Measurements from ENCODE around the gene ATP5PB. TPM values are rescaled to one million over a fixed set of nuclear protein-coding genes. Genes with fewer than 3 reads are reported as not detected.
A peak's percentile ranks its signal among the peaks of the same experiment; 100 is the strongest.

ATP5PB gene
- total RNA-seq, 1 donor from 2014 or later = 214 TPM

DNA sequence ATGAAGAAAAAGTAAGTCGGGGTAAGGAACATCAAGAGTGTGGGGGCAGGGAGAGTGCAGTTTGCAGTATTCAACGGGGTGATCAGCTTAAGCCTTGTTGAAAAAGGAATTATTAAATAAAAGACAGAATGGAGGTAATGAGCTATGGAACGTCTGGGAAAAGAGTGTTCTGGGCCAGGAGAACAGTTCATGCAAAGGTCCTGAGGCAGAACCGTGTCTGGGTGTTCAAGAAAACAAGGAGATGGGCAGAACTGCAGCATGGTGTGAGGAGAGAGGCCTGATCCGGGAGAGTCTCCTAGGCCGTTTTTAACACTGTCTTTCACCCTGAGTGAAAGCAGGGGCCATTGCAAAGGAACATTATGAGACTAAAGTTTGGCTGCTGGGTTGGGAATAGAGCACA lies 42.0 kb upstream of the ATP5PB start:
- DNase-seq (ENCODE audit: low spot score, unreplicated experiment) = no peak
- TF ChIP-seq, protein P1, sequence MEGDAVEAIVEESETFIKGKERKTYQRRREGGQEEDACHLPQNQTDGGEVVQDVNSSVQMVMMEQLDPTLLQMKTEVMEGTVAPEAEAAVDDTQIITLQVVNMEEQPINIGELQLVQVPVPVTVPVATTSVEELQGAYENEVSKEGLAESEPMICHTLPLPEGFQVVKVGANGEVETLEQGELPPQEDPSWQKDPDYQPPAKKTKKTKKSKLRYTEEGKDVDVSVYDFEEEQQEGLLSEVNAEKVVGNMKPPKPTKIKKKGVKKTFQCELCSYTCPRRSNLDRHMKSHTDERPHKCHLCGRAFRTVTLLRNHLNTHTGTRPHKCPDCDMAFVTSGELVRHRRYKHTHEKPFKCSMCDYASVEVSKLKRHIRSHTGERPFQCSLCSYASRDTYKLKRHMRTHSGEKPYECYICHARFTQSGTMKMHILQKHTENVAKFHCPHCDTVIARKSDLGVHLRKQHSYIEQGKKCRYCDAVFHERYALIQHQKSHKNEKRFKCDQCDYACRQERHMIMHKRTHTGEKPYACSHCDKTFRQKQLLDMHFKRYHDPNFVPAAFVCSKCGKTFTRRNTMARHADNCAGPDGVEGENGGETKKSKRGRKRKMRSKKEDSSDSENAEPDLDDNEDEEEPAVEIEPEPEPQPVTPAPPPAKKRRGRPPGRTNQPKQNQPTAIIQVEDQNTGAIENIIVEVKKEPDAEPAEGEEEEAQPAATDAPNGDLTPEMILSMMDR (IDR thresholded peaks at IDR 0.05; ENCODE audit: unreplicated experiment) = no peak
- no peak overlapping the region for H3K27ac Mint-ChIP-seq
- H3K36me3 Mint-ChIP-seq (ENCODE audit: insufficient read depth) = no peaks in the 10 kb centered on the region
- H3K27me3 Mint-ChIP-seq = no peaks in the 10 kb centered on the region
- no peak overlapping the region for H3K4me3 Mint-ChIP-seq (ENCODE audit: low read depth)
- peaks cover 6% of the 10 kb centered on the region for H3K4me1 Mint-ChIP-seq (ENCODE audit: low read depth)
- H3K9me3 Mint-ChIP-seq (ENCODE audit: low read depth) = peaks cover 4% of the 10 kb centered on the region

DNA sequence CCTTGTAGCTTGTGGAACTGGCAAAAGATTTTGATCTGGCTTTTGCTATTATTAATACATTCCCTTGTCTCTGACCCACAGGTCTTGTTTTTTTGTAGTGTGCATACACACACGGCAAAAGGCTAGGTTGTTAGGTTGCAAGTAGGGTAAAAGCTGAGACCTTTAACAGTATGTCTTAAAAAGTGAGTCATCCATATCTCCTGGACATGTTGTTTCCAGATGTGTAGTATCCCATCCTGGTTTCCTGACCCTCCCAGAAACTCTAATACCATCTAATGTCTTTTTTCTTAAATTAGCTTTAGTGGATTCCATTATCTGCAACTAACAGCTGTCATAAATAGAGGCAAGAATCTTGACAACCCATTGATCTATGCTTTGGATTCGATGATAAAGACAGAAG lies 36.4 kb upstream of the ATP5PB start:
- Mint-ChIP-seq H3K36me3 (ENCODE audit: insufficient read depth) (no peaks in the 10 kb centered on the region), H3K4me1 (ENCODE audit: low read depth) (peaks cover 16% of the 10 kb centered on the region), H3K4me3 (ENCODE audit: low read depth) (no peak overlapping the region), H3K27ac (no peak overlapping the region), H3K27me3 (no peaks in the 10 kb centered on the region), H3K9me3 (ENCODE audit: low read depth) (peaks cover 4% of the 10 kb centered on the region)
- DNase-seq (ENCODE audit: low spot score, unreplicated experiment) = no peak
- TF ChIP-seq, protein P1 (IDR thresholded peaks at IDR 0.05; ENCODE audit: unreplicated experiment) = no peak

DNA sequence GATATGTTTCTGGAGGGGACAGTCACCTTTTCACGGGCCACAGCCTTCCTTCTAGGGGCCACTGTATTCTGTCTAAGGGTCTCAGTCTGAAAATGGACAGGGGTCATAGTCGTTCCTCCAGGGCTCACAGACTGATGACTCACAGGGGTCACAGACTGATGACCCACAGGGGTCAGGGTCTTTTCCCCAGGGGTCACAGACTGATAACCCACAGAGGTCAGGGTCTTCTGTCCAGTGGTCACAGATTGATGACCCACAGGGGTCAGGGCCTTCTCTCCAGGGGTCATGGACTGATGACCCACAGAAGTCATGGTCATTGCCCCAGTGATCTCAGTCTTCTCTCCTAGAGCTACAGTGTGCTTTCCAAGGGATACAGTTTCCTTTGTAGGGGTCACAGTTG lies 34.5 kb upstream of the ATP5PB start:
- Mint-ChIP-seq H3K27me3 (no peaks in the 10 kb centered on the region), H3K4me3 (ENCODE audit: low read depth) (no peak overlapping the region), H3K9me3 (ENCODE audit: low read depth) (peaks cover 4% of the 10 kb centered on the region), H3K4me1 (ENCODE audit: low read depth) (peaks cover 20% of the 10 kb centered on the region), H3K27ac (no peak overlapping the region), H3K36me3 (ENCODE audit: insufficient read depth) (no peaks in the 10 kb centered on the region)
- TF ChIP-seq, protein P1 (IDR thresholded peaks at IDR 0.05; ENCODE audit: unreplicated experiment) = no peak
- DNase-seq (ENCODE audit: low spot score, unreplicated experiment) = no peak

DNA sequence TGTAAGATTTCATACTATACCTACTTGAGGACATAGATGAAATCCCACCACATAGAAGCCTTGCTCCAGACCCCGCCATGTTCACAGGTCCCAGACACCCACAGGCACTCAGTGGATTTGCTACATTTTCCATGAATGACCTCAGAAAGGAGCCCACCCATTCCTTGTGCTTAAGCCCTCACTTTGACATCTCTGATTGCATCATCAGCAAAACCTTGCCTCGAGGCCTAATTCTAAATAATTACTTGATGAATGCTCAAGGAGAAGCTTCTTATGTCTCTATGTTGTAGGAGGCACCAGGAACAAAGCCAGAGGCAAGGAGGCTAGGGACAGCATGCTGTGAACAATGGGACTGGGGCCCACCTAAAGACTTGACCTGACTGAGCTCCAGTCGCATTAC lies 33.8 kb upstream of the ATP5PB start:
- TF ChIP-seq, protein P1 (IDR thresholded peaks at IDR 0.05; ENCODE audit: unreplicated experiment) = no peak

DNA sequence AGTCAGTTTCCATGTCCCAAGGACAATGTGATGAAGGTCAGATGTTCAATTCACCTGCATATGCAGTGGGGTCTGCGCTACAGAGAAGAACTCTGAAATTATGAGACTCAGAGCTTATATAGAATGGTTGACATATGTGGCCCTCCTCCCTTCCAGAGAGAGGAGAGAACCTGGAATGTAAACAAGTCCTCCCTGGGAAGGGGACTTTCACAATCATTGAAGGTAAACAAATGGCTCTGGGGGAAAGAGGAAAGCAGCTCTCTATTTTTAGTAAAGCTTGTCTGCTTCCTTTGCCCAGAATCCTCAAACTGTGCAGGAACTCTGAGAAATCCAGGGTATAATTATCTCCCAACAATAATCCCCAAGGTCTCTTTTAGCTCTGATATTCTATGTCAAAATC lies 31.5 kb upstream of the ATP5PB start:
- Mint-ChIP-seq H3K4me1 (ENCODE audit: low read depth) (peaks cover 22% of the 10 kb centered on the region), H3K27me3 (no peaks in the 10 kb centered on the region), H3K27ac (peak overlapping the region; percentile 76), H3K4me3 (ENCODE audit: low read depth) (no peak overlapping the region), H3K9me3 (ENCODE audit: low read depth) (no peaks in the 10 kb centered on the region), H3K36me3 (ENCODE audit: insufficient read depth) (peaks cover 3% of the 10 kb centered on the region)
- DNase-seq (ENCODE audit: low spot score, unreplicated experiment) = no peak
- TF ChIP-seq, protein P1 (IDR thresholded peaks at IDR 0.05; ENCODE audit: unreplicated experiment) = no peak

More for the DNA sequence above, 33.8 kb upstream of the ATP5PB start:
- H3K4me3 Mint-ChIP-seq (ENCODE audit: low read depth) = no peak overlapping the region
- H3K36me3 Mint-ChIP-seq (ENCODE audit: insufficient read depth) = peaks cover under 1% of the 10 kb centered on the region
- no peak overlapping the region for H3K27ac Mint-ChIP-seq
- H3K9me3 Mint-ChIP-seq (ENCODE audit: low read depth) = no peaks in the 10 kb centered on the region
- H3K27me3 Mint-ChIP-seq = no peaks in the 10 kb centered on the region
- peaks cover 20% of the 10 kb centered on the region for H3K4me1 Mint-ChIP-seq (ENCODE audit: low read depth)
- DNase-seq (ENCODE audit: low spot score, unreplicated experiment) = no peak

Measured in progenitor cell of endocrine pancreas (in vitro differentiated cells).